Thyroid gland (tissue), 4 donors: ENCODE results near the gene NDUFC1.

Source experiments
- POLR2A ChIP-seq, 2 donors: fragments of 450-650 bp; IDR thresholded peaks; one replicate each; pipeline ENCODE4 v1.6.1; 2017; ENCODE audit warnings: antibody characterized with exemption in 2 of 2, mild to moderate bottlenecking in 2 of 2, moderate library complexity in 1 of 2
- TF ChIP-seq, protein P1 (sequence below), 6 experiments: fragments of 200-600 bp in 3 of 6; fragments of 450-650 bp in 3 of 6; sonication (generic) in 3 of 6; IDR thresholded peaks; one replicate each; pipeline ENCODE4 v1.5.1; 2016 to 2019; ENCODE audit warnings: antibody characterized with exemption in 6 of 6, mild to moderate bottlenecking in 2 of 6, inconsistent platforms in 1 of 6, moderate library complexity in 1 of 6

DNA sequence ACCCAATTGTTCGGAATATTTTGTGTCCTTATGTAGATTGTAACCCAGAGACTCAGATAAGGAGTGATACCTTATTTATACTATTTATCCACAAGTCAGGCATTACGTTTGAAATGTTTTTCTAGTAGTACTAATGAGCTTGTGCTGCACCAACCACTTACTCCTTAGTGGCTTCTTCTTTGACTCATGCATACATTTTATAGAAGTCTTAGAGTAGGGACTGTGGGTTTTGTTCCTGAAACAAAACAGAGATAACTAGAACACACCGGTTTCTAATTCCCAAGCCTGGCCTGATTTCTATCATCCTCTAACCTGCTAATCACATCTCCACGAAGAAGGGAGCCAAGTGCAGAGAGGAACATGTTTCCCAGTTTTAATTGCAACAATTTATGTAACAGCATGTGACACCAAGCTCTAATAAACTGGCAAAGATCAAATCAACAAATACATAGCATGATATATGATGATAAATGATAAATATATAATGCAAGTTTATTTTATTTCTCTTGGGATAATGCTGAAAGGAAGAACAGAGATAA, 54.5 kb downstream of the NDUFC1 start:
- TF ChIP-seq, protein P1, sequence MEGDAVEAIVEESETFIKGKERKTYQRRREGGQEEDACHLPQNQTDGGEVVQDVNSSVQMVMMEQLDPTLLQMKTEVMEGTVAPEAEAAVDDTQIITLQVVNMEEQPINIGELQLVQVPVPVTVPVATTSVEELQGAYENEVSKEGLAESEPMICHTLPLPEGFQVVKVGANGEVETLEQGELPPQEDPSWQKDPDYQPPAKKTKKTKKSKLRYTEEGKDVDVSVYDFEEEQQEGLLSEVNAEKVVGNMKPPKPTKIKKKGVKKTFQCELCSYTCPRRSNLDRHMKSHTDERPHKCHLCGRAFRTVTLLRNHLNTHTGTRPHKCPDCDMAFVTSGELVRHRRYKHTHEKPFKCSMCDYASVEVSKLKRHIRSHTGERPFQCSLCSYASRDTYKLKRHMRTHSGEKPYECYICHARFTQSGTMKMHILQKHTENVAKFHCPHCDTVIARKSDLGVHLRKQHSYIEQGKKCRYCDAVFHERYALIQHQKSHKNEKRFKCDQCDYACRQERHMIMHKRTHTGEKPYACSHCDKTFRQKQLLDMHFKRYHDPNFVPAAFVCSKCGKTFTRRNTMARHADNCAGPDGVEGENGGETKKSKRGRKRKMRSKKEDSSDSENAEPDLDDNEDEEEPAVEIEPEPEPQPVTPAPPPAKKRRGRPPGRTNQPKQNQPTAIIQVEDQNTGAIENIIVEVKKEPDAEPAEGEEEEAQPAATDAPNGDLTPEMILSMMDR (IDR thresholded peaks at IDR 0.05): no peak
- no peak for TF ChIP-seq POLR2A (IDR thresholded peaks at IDR 0.05)
